NCI-H1436 (cell line): Measurements from ENCODE around the gene TTC33.

Source experiments
- DNase-seq: peaks from one replicate; lab custom pipeline; 2025; lab: John Stamatoyannopoulos, UW

TTC33 gene

DNA sequence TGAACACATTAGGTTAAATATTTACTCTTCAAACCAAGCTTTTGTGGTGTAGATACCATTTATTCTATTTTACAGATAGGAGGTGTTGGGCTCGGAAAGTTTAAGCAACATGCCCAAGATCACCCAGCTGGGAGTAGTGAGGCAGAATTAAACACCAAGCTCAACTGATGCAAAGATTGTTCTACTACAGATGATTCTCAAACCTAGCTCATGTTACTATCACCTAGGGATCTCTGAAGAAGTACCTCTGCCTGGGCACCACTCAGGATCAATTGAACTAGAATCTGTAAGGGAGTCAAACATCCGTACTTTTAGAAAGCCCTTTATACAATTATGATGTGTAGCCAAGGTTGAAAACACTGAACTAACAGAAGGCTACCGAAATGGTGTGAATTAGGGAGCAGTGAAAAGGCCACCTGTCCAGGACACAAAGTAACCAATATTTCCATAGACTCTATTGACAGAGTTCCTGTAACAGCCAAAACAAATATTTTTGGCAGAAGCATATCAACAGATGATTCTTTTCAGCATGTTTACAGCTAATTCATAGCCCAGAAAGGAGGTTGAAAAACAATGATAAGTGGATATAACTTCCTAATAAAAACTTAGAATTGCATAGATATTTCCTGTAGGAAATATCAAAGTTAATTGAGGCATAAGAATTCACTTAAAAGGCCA, 234.5 kb downstream of the TTC33 start:
- DNase-seq, result no peak

DNA sequence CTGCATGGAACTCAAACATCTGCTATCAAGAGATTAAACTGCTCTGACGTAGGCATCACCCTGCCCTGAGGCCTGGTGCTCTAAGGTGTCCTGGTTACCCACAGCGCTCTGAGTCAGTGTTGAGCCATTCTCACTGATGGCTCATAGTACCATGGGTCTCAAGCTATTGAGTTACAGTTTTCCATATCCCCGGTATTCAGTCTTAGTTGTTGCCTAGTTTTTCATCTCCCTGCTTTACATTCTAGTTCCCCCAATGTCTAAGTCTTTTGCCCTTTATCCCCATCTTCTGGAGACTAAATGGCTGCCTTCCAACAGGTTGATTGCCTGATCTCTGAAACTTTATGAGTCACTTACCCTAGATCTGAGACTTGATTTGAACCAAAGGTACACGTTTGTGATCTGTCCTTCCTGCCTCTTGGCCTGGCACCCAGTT, 237.3 kb downstream of the TTC33 start:
- DNase-seq, result no peak

DNA sequence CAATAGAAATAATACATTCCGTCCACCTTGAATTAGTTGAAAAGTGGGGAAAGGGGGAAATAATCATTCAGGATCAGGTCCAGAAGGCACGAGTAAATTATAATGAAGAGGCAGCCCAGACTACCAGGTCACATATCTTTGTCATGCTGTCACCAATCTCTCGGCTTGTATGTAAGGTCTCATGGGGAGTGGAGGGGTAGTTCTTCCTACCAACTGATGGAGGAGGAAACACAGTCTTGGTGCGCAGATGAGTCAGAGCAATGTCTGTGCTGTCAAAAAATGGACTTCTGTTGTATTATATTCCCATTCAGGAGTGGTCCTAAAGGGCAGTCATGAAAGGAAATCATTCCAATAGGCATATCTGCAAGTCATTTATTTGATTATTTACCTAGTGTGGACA, 240.3 kb downstream of the TTC33 start:
- no peak for DNase-seq

DNA sequence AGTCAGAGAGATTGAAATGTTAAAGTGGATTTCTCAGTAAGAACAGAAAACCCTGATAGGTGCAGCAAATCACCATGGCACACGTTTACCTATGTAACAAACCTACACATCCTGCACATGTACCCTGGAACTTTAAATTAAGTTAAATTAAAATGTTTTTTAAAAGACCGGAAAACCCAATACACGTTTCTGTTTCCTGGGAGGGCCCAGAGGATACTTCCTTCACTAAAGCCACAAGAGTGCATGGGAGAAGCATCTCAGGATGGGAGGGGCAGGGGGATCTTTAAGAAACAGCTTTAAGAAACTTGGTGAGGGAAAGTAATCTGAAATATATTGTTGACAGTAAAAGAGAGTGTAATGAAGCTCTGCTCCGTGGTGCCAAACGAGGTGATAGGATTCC, 240.8 kb downstream of the TTC33 start:
- DNase-seq, result no peak

DNA sequence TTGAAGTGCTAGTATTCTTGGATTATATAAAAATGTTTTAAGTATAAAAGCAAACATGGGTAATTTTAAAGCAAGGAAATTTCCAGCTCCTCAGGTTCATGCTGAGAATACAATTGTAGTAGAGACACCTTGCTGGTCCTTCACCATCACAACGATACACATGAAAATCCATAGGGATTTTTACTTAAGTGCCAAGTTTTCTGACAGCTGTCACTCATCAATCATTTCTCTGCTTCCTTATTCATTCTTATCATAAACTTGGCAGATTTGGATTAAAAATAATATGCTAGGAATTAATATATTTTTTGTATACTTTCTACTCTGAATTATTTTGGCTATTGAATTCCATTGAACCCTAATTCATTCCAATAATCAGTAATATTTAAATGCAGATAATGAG, 244.0 kb downstream of the TTC33 start:
- DNase-seq, result no peak

DNA sequence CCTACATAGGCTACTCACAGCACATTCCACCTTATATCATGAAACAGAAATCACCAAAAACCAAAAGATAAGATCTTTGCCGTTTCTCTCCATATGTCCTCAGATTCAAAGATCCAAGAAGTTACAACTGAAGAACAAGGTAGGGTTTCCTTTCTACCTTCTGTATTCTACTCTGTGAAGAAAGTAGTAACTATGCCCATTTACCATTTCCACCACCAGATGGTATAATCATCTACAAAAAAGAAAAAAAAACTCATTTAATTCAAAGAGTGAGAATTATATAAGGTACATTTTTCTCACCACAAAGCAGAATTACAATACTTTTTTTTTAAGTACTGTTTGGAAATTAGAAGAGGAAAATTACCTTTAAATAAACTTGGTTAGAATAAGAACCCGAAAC, 248.7 kb downstream of the TTC33 start:
- no peak for DNase-seq

DNA sequence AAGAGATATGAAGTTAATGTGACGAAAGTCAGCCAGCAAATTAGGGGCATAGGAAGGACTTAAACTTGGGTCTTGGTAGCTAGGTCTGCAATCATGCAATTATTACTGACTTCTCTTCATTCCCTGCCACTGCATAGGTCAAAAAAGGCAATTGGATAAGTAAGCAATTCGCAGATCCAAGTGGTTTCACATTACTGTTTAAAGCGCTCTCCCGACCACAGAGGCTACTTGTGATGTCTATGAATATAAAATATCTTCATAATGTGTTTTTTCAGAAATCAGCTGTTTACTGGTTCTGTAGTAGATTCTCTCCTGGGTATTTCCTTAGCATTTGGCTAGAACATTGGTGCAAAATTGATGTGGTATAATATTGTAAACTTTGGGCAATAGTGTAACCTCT, 250.7 kb downstream of the TTC33 start:
- DNase-seq, result no peak

DNA sequence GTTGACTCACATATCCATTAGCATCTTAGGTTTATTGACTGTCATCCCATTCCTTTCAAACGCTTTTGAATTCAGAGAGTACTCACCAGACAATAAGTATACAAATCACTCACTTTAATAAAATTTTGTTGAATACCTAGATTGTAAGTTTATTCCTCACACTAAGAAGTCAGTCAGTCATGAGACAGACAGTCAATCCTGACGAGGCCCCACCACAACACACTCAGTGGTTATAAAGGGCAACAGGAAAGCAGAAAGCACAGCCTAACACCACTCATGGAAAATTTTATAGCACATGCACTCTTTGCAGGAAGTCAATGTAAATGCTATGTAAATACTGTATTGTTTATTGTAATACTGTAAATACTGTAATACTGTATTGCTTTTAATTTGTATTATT, 252.3 kb downstream of the TTC33 start:
- DNase-seq, result no peak

DNA sequence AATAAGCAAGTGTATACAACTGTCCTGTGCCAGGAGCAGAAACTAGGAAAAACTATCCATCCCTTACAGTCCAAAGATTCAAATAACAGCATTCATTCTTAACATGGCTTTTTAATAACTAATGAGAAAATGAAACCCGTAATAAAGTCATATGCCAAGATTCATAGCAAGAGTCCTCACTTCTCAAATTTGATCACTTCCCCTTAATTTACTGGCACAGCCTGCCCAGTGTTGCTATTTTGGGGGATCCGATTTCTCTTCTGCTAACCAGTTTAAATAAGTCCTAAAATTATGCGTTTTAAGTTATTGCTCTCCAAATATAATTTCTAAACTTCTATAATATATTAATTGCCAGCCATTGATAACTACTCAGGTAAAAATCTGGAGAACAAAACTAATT, 253.0 kb downstream of the TTC33 start:
- no peak for DNase-seq

DNA sequence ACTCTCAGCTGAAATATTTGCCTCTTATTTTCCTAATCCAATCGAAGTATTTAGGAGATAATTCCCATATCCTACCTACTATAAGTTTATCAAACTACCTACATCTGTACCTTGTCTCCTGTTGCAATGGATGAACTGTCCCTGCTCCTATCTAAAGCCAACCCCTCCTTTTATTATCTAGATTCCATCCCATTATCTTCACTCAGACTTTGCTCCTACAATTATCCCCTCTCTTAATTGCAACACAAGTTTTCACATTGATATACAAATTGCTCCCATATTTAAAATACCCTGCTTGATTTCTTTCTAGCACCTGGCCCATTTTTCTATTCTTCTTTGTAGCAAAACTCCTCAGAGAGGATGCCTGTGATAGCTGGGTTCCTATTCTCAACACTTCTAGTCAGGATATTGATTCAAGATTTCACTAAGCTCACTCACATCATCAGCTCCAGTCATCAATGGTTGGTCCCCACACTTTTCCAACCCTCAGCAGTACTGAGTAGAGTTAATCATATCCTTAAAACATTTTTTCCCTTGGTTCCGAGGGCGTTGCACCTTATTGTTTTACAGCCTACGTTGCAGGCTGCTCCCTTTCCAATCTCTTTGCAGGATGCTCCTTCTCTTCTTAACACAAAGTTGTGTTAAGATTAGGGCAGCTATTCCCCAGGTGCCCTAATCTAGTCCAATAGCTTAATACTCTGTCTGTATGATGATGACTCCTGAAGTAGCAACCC, 253.9 kb downstream of the TTC33 start:
- DNase-seq, result no peak

DNA sequence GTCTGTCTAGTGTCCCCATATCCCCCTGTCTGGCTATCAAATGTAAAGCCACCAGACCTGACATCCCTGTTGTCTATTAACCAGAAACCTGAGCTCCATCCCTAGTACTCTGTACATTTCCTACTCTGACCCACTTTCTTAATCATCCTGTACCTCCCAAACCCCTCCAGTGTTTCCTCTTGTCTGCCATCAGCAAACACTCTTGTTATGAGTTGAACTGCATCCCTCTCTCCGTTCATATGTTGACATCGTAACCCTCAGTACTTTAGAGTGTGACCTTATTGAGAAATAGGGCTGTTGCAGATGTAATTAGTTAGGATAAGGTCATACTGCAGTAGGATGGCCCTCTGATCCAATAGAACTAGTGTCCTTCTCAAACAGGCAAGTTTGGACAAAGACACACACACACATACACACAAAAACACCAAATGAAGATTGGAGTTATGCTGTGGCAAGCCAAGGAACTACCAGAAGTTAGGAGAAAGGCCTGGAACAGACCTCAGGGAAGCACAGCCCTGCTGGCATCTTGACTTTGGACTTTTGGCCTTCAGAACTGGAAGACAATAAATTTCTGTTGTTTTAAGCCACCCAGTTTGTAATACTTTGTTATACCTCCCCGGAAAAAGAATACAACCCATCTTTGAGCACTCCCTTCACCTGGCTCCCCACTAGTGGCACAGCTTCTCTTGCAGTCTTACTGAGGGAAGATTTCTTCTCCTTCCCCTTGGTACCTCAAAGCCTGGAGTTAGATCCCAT, 256.1 kb downstream of the TTC33 start:
- DNase-seq, result no peak

DNA sequence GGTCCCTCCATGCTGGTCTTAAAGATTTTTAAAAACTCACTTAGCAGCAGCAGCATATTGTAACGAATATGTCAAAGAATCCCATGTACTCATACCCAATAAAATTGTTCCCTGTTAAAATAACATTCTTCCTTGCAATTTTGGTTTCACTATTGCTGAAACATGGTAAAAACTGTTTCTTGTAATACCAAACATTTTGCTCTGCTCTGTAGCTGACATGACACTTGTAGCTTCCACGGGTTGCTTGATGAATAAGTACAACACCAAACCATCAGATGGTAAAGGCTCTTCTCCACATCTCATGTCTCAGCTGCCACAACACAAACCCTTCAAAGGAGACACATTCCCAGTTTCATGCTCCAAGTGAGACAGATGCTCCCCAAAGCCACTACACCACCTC, 256.8 kb downstream of the TTC33 start:
- no peak for DNase-seq

DNA sequence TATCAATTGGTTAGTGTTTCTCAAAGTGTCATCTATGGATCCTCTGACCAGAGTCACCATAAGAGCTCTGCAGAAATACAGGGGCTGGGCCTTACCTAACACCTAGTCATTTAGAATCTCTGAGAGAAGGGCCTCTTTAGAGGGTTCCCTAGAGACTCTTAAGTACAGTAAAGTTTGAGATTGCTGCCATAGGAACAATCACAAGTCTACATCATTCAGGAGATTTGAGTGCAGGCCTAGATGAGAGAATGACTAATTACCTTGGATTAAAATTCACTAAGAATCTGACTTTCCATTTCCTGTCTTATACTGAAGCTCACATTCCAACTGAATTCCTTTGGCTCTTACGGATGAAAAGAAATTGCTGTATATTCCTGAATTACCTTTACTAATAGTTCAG, 258.2 kb downstream of the TTC33 start:
- no peak for DNase-seq

DNA sequence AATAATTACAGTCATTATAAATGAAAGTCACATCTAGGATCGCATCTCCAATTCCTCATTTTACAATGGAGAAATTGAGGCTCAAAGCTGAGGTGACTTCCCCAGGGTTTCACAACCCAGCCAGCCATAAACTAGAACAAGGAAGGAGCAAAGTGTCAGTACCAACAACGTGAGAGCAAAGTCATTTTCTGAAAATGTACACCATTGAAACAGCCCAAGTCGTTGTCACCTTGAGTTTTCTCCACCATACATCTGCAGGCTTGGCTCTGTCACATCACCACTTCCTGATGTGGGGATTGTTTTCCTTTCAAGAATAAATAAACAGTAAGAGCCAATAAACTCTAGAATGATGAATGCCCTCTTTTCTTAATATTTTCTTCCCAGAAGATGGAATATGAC, 260.5 kb downstream of the TTC33 start:
- no peak for DNase-seq

DNA sequence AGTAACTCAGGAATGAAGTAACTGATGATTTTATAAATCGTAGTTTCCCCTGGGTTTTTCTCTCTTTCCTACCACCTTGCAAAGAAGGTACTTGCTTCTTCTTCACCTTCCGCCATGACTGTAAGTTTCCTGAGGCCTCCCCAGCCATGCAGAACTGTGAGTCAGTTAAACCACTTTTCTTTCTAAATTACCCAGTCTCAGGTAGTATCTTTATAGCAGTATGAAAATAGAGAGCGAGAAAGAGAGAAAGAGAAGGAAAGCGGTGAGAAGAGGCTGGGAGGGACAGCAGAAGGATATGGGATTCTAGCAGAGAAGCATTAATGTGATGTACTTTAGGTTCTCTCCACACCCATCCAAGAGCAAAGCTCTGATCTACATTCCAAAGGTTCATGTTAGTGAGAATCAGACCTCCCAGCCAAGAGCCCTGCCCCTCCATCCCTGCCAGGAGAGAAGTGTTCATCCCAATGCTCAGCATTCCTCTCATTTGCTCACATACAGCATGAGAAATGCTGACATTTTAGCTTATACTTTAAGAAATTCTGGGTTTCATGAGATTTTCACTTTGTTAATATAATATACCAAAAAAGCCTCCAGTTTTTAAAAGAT, 261.0 kb downstream of the TTC33 start:
- DNase-seq, result no peak

DNA sequence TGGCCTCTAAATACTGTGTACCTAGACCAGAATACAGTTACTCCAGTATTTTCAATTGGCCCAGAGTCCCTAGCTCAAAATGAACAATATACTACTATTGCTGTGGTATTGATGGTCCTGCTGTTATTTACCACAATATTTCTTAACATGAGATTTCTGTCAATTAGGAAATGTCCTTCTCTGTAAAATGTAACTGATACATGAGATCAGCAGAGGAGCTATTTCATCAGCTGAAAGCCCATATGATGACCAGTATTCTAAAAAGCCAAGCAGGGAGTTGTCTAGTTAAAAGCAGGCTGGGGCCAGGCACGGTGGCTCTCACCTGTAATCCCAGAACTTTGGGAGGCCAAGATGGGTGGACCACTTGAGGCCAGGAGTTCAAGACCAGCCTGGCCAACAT, 263.7 kb downstream of the TTC33 start:
- DNase-seq, result no peak

DNA sequence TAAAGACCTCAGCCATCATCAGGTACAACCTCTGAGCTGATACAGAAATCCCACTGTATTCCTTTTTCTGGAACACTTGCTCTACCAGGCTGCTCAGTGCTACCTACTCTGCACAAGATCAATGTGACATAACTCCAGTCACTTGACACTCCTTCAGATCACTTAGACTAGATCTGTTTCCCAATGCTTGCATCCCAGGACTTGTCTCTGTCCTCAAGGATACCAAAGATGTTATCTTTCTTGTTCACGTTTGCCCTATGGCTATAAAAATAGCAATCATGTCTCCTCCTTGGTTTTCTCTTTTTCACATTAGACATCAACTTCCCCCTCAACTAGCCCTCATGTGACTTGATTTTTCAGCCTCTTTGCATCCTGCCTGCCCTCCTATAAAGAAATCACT, 264.1 kb downstream of the TTC33 start:
- DNase-seq, result no peak

DNA sequence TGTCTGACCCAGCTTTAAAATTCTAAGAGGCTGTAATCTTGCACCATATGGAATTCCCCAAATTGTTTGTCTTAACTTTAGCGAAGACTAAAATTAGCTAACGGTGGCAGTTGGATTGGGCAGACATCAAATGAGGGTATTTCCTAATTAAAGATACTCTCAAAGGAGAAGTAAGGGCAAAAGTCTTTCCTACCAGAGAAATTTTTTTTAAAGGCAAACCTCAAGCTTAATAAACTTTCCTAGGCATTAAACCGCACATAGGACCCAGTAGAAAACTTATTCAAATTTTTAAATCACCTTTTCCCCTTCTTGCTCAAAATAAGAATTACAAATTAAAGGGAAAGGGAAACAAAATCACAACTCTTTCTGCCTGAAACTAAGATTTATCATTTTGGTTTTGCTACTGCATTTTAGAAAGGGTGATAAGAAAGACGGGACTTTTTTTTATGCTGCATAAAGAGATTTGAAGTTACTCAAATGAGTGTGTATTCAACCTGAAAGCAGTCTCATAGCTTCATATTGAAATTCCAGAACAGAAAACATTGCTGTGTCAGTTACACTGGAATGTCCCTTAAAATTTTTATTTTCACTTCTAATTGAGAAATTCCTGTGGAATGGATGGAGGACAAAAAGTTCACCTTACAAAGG, 265.2 kb downstream of the TTC33 start:
- no peak for DNase-seq

DNA sequence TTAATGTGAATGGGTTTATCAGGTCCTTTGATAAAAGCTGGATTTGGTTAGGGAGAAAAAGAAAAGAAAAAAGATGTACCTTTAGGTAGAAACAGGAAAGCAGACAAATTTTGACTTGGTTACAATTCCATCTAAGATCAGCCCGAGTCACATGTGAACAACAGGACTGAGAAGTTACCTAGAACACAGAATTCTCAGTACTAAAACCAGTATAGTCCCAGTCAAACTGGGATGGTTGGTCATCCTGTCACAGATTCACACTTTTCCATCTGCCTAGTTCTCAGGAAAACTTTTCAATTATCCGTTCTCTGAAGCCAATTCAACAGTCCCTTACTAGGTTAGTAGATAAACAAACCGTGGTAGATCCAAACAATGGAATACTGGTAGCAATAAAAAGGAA, 266.3 kb downstream of the TTC33 start:
- no peak for DNase-seq

DNA sequence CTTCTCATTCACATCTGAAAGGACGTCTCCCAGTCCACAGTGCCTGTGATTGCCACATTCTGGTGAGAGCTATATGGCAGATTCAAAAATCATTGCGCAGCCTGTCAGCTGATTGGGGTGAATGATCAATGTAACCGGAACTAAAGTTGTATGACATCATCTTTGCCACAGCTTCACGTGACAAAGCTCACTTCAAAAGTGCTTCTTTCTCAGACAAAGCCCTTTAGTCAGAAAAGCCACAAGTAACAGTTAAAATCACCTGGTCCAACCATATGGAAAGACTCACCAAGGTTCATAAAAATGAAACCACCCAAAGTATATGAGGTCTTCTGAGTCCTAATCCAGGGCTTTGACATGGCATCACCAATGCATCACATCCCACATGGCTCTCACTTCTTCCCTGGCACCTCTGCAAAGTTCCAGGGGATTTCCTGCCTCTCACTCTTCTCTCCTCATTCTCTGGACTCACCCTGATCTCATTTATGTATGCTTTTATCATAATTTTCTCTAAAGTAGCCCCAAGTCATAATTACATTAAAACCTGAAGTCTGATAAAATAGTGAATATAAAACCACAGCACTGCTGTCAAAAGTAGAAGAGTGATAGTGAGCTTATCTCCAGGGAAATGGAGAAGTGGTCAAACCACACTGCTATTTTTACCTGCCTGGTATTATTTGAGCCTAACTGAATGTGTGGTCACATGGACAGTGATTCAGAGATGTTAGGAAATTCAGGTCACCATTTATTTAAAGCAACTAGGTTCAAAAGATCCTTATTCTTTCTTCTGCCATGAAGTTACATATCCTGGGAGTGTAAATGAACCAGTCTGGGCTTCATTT, 269.1 kb downstream of the TTC33 start:
- DNase-seq, result no peak
